NCI-H2227 (cell line): ENCODE results near the gene FLCN.
A peak's percentile ranks its signal among the peaks of the same experiment; 100 is the strongest.

Source experiments
- DNase-seq: peaks from one replicate; lab custom pipeline; 2025; ENCODE audit not compliant: unreplicated experiment; lab: John Stamatoyannopoulos, UW

Gene FLCN

GRCh38 chr17:17236295-17237025, 508 bp downstream of the FLCN start:
- DNase-seq: peak; percentile 46

GRCh38 chr17:17235212-17236174, 1.5 kb downstream of the FLCN start:
- no peak for DNase-seq

DNA sequence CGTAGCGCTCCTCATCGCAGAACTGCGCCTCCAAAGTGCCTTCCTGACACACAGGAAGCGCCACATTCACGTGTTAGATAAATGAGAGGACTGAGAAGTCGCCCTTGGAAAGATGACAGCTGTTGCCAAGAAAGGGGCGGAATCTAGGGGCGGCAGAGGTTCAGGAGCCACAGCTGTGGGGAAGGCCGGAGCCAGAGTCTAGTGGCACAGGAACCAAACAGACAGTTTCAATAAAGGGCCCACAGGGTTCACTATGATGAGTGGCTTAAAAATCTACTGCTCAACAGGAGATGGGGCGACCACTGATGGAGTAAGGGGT, 4.7 kb downstream of the FLCN start:
- DNase-seq: no peak

- DNase-seq: no peak
Observed at GRCh38 chr17:17231621-17232302, 5.2 kb downstream of the FLCN start.

DNA sequence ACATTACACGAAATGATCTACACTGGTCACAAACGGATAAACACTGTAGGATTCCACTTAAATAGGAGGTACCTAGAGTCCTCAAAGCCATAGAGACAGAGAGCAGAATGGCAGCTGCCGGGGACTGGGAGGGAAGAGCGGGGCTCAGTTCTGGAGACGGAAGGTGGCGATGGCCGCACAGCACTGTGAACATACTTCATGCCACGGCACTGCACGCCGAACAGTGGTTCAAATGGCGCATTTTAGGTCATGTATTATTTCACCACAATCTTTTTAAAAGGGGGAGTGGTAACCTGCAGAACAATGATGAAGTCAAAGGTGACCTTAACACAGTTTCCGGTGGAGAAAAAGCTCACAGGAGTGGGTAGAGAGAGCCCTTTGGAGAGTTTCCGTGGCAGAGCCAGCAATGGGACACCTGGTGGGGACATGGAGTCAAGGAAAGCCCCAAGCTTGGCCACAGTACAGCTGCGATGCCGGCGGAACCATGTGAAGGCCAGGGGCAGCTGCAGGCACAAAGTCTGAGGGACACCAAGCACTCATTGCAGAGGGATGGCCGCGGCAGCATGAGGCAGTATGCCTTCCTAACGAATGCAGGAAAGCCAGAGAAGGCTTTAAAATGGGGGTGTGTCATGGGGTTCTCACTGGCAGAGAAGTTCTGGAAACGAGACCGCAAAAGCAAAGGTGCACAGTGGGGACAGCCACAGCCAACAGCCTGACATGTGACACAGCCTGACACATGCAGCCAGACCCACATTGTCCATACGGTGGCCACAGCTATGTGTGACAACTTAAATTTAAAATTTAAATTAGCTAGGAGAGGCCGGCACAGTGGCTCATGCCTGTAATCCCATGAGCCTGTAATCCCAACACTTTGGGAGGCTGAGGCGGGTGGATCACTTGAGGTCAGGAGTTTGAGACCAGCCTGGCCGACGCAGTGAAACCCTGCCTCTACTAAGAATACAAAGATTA, 7.3 kb downstream of the FLCN start:
- no peak for DNase-seq

DNA sequence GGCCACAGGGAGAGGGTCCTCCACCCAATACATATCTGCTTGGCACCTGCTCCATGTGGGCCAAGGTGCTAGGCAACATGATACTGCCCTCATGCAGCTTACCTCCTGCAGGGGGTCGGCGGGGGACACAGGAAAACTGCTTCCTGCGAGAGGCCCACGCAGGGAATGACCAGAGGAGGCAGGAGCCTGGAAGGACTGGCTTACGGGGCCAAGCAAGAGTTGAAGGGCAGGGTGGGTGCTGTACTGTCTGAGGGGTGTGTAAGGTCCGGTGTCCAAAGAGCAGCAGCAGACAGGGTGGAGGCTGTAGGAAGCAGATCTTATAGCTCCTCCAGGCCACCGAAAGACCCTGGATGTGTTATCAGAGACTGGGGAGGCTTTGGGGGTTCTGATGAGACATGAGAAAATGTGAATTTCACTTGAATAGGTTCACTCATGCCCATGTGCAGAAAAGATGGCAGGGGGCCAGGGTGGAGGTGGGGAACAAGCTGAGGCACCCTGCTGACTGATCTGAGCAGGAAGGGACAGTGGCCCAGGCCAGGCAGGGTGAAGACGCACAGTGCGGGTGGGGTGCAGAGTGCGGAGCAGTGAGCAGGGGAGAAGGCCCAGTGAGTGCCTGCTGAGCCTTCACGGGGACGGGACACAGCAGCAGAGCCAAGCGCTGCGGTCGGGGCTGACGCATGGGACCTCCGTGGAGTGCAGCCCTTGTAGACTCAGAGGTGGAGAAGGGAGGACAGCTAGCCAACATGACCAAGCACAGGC, 8.3 kb downstream of the FLCN start:
- DNase-seq: no peak

DNA sequence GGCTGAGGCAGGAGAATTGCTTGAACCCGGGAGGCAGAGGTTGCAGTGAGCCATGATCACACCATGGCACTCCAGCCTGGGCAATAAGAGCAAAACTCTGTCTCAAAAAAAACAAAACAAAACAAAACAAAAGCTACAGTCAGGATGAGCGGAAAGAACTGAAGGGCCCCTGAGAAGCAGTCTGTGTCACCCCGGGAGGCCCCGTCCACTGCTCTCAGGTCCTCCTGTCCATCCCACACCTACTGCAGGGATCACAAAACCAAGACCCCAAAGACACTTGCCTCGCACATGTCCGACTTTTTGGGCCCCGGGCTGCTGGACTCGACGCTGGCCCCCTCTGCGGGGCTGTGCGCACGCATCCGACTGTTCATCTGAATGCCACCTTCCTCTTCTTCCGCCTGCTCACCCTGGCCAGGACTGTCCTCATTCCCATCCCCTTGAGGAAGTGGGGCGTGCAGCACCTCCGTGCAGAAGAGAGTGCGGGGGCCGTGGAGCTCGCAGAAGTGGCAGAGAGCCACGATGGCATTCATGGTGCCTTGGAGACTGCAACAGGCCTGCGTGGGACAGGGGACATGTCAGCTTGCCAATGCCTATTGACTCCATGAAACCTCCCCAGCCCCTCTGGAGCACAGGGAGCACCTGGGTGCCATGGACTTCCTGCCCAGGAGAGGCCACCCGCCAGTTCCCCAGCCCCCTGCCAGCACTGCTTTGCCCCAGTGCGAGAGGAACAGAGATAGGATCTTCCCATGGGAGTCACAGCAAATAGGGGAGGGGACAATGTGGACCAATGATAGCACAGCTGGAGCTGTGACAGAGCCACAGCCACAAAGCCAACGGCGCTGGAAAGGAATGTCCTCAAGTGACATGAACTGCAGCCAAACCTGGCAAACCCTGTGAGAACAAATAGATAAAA, 9.1 kb downstream of the FLCN start:
- no peak for DNase-seq

DNA sequence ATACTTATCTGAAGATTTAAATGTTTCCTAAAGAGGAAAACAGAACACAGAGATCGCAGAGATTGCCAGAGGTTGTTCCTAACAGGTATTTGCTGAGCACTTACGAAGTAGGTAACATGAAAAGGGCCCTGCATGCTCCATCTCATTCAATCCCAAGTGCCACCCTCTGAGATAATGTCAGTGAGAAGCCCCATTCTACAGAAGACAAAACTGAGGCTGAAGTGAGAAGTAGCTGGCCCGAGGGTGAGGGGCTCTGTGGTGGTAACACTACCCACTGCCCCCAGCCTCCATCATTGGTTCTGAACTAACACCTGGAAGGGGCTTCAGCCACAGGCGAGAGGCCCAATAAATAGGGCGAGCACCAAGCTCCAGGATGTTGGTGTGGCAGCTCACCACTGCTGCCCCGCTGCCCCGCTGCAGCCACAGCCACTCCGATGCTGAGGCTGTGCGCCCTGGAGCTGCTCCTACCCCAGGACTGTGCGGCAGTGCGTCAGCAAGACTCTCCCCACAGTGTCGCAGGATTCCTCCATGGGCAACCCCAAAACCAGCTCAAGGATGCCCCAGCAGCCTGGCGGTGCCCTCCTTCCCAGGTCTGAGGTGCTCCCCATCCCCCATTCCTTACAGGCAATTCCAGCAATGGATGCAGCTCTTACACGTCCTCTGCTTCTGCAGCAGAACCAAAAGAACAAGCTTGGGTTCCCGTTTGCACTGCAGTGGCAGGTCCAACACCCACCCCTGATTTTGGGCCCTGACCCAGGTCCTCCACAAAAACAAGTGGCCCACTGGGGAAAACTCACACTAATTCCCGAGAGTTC, 10.3 kb downstream of the FLCN start:
- no peak for DNase-seq

DNA sequence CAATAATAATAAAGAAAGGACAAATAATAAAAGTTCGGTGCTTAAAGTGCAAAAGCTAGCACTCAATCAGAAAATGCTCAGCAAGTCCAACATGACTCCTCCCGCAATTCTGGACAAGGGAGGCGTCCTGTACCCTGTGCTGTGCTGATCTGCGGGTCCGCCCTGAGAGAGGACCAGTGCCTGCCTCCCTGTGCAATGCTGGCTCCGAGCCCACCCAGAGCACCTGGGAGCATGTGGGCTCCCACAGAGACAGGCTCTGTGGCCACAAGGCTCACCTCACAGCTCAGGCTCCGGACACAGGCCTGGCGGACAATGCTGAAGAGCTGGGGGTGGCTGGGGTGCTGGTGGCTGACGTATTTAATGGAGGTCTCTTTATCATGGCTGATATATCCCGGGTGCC, 11.1 kb downstream of the FLCN start:
- DNase-seq: no peak

- DNase-seq: no peak
Observed at GRCh38 chr17:17224137-17224536, 12.8 kb downstream of the FLCN start.

DNA sequence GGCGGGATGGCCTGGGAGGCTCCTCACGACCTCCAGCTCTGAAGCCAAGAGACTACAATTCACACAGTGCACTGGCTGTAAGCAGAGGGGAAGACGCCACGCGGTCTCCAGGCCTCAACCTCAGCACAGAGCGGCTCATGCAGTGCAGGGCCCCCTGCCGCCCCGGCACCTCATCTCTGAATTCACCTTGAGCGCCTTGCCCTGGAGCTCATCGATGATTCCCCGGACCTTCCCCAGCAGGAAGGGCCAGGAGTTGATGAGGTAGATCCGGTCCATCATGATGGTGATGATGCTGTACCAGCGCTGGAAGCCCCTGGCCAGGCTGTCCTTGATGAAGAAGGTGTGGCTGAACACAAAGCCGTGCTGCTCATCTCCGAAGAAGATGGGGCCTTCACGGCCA, 13.2 kb downstream of the FLCN start:
- DNase-seq: no peak

- DNase-seq: no peak
Observed at GRCh38 chr17:17221329-17221728, 15.6 kb downstream of the FLCN start.

DNA sequence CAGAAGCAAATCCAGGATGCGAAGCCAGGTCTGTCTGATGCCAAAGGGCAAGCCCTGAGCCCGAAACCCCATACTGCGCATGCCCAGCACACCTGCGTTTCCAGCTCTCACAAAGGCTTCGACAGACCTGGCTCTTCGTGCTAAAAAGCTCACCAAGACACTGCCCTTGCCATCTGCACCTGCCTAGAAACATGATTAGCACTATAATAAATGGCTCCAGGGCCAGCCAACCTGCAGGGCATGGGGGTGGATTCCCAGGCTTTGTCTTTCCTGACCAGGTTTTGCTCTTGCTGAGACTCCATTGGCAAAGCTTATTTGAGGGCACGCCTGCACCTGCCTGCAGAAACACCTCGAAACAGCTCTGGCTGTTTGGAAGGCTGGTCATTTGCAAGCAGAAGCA, 16.4 kb downstream of the FLCN start:
- DNase-seq: no peak

DNA sequence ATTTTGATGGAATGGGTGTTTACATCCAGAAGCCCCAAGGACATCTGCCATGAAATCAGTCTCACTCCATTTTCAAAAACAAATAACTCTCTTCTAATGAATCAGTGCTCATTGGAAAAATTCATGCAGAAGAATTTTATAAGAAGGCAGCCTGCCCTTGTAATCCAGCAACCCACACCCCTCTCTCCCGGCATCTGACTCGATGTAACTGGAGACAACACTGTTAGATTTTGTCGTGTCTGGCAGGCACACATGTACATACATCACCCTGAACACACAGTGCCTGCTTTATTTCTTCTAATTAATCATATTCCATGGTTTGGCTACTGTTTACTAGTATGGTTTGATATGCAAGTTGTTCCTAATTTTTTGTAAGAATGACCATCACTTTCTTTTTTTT, 19.0 kb downstream of the FLCN start:
- no peak for DNase-seq

GRCh38 chr17:17216776-17217175, 20.2 kb downstream of the FLCN start:
- DNase-seq: no peak

- no peak for DNase-seq
Observed at GRCh38 chr17:17216236-17216635, 20.7 kb downstream of the FLCN start.

GRCh38 chr17:17215575-17215974, 21.4 kb downstream of the FLCN start:
- no peak for DNase-seq
